Measurements from ENCODE around the gene KLK3.
A peak's percentile ranks its signal among the peaks of the same experiment; 100 is the strongest.

Gene KLK3

GRCh38 chr19:50832666-50833065 is 22.0 kb upstream of the KLK3 start:
- no peak for DNase-seq

- no peak for DNase-seq
Observed at GRCh38 chr19:50833117-50833801, 21.5 kb upstream of the KLK3 start, which contains the start of gene KLK15. Gene KLK15 (minus strand): TSS chr19:50833574. CDS start chr19:50831492, 2,082 bp downstream.

- DNase-seq = no peak
Observed at GRCh38 chr19:50833802-50834167, 20.9 kb upstream of the KLK3 start.

GRCh38 chr19:50835103-50835784 is 19.5 kb upstream of the KLK3 start:
- DNase-seq = no peak

- DNase-seq = peak; percentile 85
Observed at GRCh38 chr19:50835785-50836542, 18.8 kb upstream of the KLK3 start.

GRCh38 chr19:50836543-50837195 is 18.0 kb upstream of the KLK3 start:
- no peak for DNase-seq

- DNase-seq = no peak
Observed at GRCh38 chr19:50837300-50837699, 17.4 kb upstream of the KLK3 start.

- peak; percentile 13 for DNase-seq
Observed at GRCh38 chr19:50838239-50838638, 16.5 kb upstream of the KLK3 start.

- DNase-seq = no peak
Observed at GRCh38 chr19:50839712-50840655, 14.7 kb upstream of the KLK3 start.

GRCh38 chr19:50842130-50842529 is 12.6 kb upstream of the KLK3 start:
- DNase-seq = no peak

GRCh38 chr19:50843205-50843604 is 11.5 kb upstream of the KLK3 start:
- no peak for DNase-seq

- DNase-seq = no peak
Observed at GRCh38 chr19:50843701-50844221, 11.0 kb upstream of the KLK3 start.

- no peak for DNase-seq
Observed at GRCh38 chr19:50844296-50844935, 10.3 kb upstream of the KLK3 start.

- no peak for DNase-seq
Observed at GRCh38 chr19:50850738-50851137, 4.0 kb upstream of the KLK3 start.

GRCh38 chr19:50851620-50852019 is 3.1 kb upstream of the KLK3 start:
- DNase-seq = no peak

GRCh38 chr19:50857366-50857765 is 2.7 kb downstream of the KLK3 start:
- no peak for DNase-seq

GRCh38 chr19:50858886-50859285 is 4.2 kb downstream of the KLK3 start:
- DNase-seq = no peak

- DNase-seq = no peak
Observed at GRCh38 chr19:50859849-50860248, 5.1 kb downstream of the KLK3 start.

GRCh38 chr19:50861010-50861409 is 6.3 kb downstream of the KLK3 start:
- DNase-seq = no peak

- DNase-seq = no peak
Observed at GRCh38 chr19:50861496-50862286, 7.0 kb downstream of the KLK3 start.

- DNase-seq = no peak
Observed at GRCh38 chr19:50869479-50869878, 14.8 kb downstream of the KLK3 start.

All from activated CD4-positive, alpha-beta T cell treated with anti-CD3 and anti-CD28 coated beads, Interleukin-2, Interleukin-6, amounts not matched to agents 100 ng/mL and 50 ng/mL, durations not matched to agents 16 hours and 8 hours (primary cell).